ENCODE data around the gene BEST4.
"Not testable (repeated sequence)": the region's sequence is repeated elsewhere in the genome, so short reads cannot be mapped to it uniquely, and the experiment has no call there.

The BEST4 gene

GRCh38 chr1:44776730-44777068 is 11.3 kb downstream of the BEST4 start:
- no peak for DNase-seq

GRCh38 chr1:44775930-44776729 is 11.8 kb downstream of the BEST4 start:
- peak; percentile 68 for DNase-seq

GRCh38 chr1:44775078-44775929 is 12.7 kb downstream of the BEST4 start, which contains the start of gene RPS8:
Gene RPS8 (plus strand): TSS chr1:44775540. CDS start chr1:44775597, 57 bp downstream.
- peak; percentile 91 for DNase-seq

GRCh38 chr1:44766421-44766820 is 21.5 kb downstream of the BEST4 start:
- not testable (repeated sequence) for DNase-seq

GRCh38 chr1:44760876-44761275 is 27.1 kb downstream of the BEST4 start:
- DNase-seq, result no peak

GRCh38 chr1:44759077-44759476 is 28.9 kb downstream of the BEST4 start:
- DNase-seq, result no peak

- no peak for DNase-seq
Observed at GRCh38 chr1:44757420-44757819, 30.6 kb downstream of the BEST4 start.

GRCh38 chr1:44747878-44748277 is 40.1 kb downstream of the BEST4 start:
- DNase-seq, result no peak

GRCh38 chr1:44743211-44743610 is 44.8 kb downstream of the BEST4 start:
- no peak for DNase-seq

- DNase-seq, result no peak
Observed at GRCh38 chr1:44740179-44740617, 47.8 kb downstream of the BEST4 start.

GRCh38 chr1:44739307-44740178 is 48.4 kb downstream of the BEST4 start, which contains the start of gene KIF2C:
Gene KIF2C (plus strand): TSS chr1:44739837. CDS start chr1:44739933, 96 bp downstream.
- DNase-seq, result peak; percentile 96

- not testable (repeated sequence) for DNase-seq
Observed at GRCh38 chr1:44738953-44739306, 49.0 kb downstream of the BEST4 start.

- no peak for DNase-seq
Observed at GRCh38 chr1:44735992-44736391, 52.0 kb downstream of the BEST4 start.

- no peak for DNase-seq
Observed at GRCh38 chr1:44733784-44734183, 54.2 kb downstream of the BEST4 start.

All from activated CD8-positive, alpha-beta memory T cell treated with anti-CD3 and anti-CD28 coated beads, Interleukin-2, amount 50 U/mL, for 48 hours (primary cell).